NCI-H2107 treated with DMSO at 0.1 percent for 48 hours (cell line): ENCODE results near the gene WFDC10A.
"Not testable (repeated sequence)": the region's sequence is repeated elsewhere in the genome, so short reads cannot be mapped to it uniquely, and the experiment has no call there.

Experiments used
- DNase-seq: peaks from one replicate; lab custom pipeline; 2025; ENCODE audit not compliant: unreplicated experiment; lab: John Stamatoyannopoulos, UW

The WFDC10A gene

GRCh38 chr20:45629496-45630100, at the start of gene WFDC10A:
WFDC10A (plus strand) TSS chr20:45629739; CDS start chr20:45629814, 75 bp downstream.
- DNase-seq, result no peak

GRCh38 chr20:45581702-45582101, 47.8 kb upstream of the WFDC10A start:
- no peak for DNase-seq

- DNase-seq, result no peak
Measured at GRCh38 chr20:45583502-45583901, 46.0 kb upstream of the WFDC10A start.

GRCh38 chr20:45584294-45584693, 45.2 kb upstream of the WFDC10A start:
- not testable (repeated sequence) for DNase-seq

GRCh38 chr20:45585986-45586385, 43.6 kb upstream of the WFDC10A start:
- not testable (repeated sequence) for DNase-seq

- no peak for DNase-seq
Measured at GRCh38 chr20:45588800-45589199, 40.7 kb upstream of the WFDC10A start.

GRCh38 chr20:45589725-45590124, 39.8 kb upstream of the WFDC10A start:
- DNase-seq, result no peak

GRCh38 chr20:45592574-45593189, 36.9 kb upstream of the WFDC10A start:
- DNase-seq, result no peak

GRCh38 chr20:45593498-45593897, 36.0 kb upstream of the WFDC10A start:
- no peak for DNase-seq

GRCh38 chr20:45595235-45595634, 34.3 kb upstream of the WFDC10A start:
- no peak for DNase-seq

- DNase-seq, result no peak
Measured at GRCh38 chr20:45607810-45608209, 21.7 kb upstream of the WFDC10A start.

GRCh38 chr20:45611054-45611453, 18.5 kb upstream of the WFDC10A start:
- DNase-seq, result no peak

GRCh38 chr20:45612314-45612713, 17.2 kb upstream of the WFDC10A start:
- DNase-seq, result no peak

- DNase-seq, result no peak
Measured at GRCh38 chr20:45617591-45617990, 11.9 kb upstream of the WFDC10A start.

GRCh38 chr20:45621593-45621992, 7.9 kb upstream of the WFDC10A start:
- no peak for DNase-seq

GRCh38 chr20:45626540-45626939, 3.0 kb upstream of the WFDC10A start:
- DNase-seq, result no peak

GRCh38 chr20:45630371-45630770, 832 bp downstream of the WFDC10A start:
- no peak for DNase-seq

- DNase-seq, result no peak
Measured at GRCh38 chr20:45631184-45631583, 1.6 kb downstream of the WFDC10A start, which contains the start of gene WFDC9. WFDC9 (minus strand) TSS chr20:45631284; CDS start chr20:45610181, 21,103 bp downstream.

GRCh38 chr20:45636513-45636912, 7.0 kb downstream of the WFDC10A start:
- DNase-seq, result no peak

GRCh38 chr20:45639687-45640086, 10.1 kb downstream of the WFDC10A start:
- no peak for DNase-seq

- DNase-seq, result not testable (repeated sequence)
Measured at GRCh38 chr20:45641076-45641475, 11.5 kb downstream of the WFDC10A start.

GRCh38 chr20:45645869-45646268, 16.3 kb downstream of the WFDC10A start:
- not testable (repeated sequence) for DNase-seq

GRCh38 chr20:45646875-45647274, 17.3 kb downstream of the WFDC10A start:
- no peak for DNase-seq
